GM12878 (cell line): Measurements from ENCODE around the gene DPY30.

Experiments used
- CTCF ChIP-seq, 3 experiments: IDR thresholded peaks in 2 of 3; conservative IDR thresholded peaks in 1 of 3; 2 replicates each; pipeline ENCODE4 v1.5.1; 2011; ENCODE audit warnings: low read depth in 3 of 3, low read length in 3 of 3, mild to moderate bottlenecking in 3 of 3, control low read depth in 2 of 3, moderate library complexity in 2 of 3, inconsistent platforms in 1 of 3, mixed read lengths in 1 of 3; ENCODE audit not compliant: control insufficient read depth in 2 of 3, insufficient read depth in 1 of 3; ENCODE audit errors: extremely low read depth in 1 of 3
- EP300 ChIP-seq, 2 experiments: fragments of 150-350 bp in 1 of 2; IDR thresholded peaks; 2 replicates each; pipeline ENCODE4 v1.6.1; 2011 to 2012; ENCODE audit warnings: low read depth in 2 of 2, low read length in 2 of 2, borderline replicate concordance in 1 of 2, improper control_type of control experiment in 1 of 2, inconsistent platforms in 1 of 2; ENCODE audit not compliant: control insufficient read depth in 1 of 2
- GABPA ChIP-seq: IDR thresholded peaks from 2 replicates; pipeline ENCODE4 v1.6.1; 2014; ENCODE audit warnings: antibody characterized with exemption, low read depth, mild to moderate bottlenecking, inconsistent platforms
- MEF2A ChIP-seq: IDR thresholded peaks from 2 replicates; pipeline ENCODE4 v1.6.1; 2011; ENCODE audit warnings: low read depth, mild to moderate bottlenecking, low read length, moderate library complexity; ENCODE audit not compliant: insufficient read depth
- POLR2A ChIP-seq: IDR thresholded peaks from 2 replicates; pipeline ENCODE4 v1.6.1; 2011; ENCODE audit warnings: low read depth, mild to moderate bottlenecking, low read length
- SIN3A ChIP-seq: IDR thresholded peaks from 2 replicates; pipeline ENCODE4 v1.6.1; 2012; ENCODE audit warnings: low read depth, low read length, improper control_type of control experiment
- ZNF274 ChIP-seq: IDR thresholded peaks from one replicate; pipeline ENCODE4 v1.8.0; 2011; ENCODE audit not compliant: insufficient read length, insufficient read depth
- TF ChIP-seq, protein P1 (sequence below): IDR thresholded peaks from 2 replicates; pipeline ENCODE4 v1.6.1; 2012; ENCODE audit warnings: mild to moderate bottlenecking, low read depth, low read length
- TF ChIP-seq, protein P2 (sequence below): IDR thresholded peaks from 2 replicates; pipeline ENCODE4 v1.6.1; 2012; ENCODE audit warnings: low read depth, low read length, improper control_type of control experiment

DNA sequence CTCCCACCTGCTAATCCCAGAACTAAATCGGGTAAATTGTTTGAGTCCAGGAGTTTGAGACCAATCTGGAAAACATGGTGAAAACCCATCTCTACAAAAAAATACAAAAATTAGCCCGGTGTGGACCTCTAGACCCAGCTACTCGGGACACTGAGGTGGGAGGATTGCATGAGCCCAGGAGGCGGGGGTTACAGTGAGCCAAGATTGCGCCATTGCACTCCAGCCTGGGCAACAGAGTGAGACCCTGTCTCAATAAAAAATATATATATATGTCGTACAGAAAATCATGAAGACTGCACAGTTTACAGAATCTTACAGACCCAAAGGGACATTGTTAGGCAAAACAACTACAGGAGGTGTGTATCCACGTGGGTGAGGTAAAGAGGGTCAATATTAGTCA is 4.0 kb upstream of the DPY30 start:
- no peak for TF ChIP-seq GABPA
- TF ChIP-seq SIN3A: no peak
- no peak for TF ChIP-seq CTCF (IDR thresholded peaks at IDR 0.05 in 2 of 3, conservative IDR thresholded peaks at IDR 0.05 in 1 of 3; ENCODE audit: control insufficient read depth in 2 of 3, extremely low read depth in 1 of 3, insufficient read depth in 1 of 3, low read depth in 3 of 3, low read length in 3 of 3)
- TF ChIP-seq ZNF274: no peak
- no peak for TF ChIP-seq MEF2A
- TF ChIP-seq, protein P1, sequence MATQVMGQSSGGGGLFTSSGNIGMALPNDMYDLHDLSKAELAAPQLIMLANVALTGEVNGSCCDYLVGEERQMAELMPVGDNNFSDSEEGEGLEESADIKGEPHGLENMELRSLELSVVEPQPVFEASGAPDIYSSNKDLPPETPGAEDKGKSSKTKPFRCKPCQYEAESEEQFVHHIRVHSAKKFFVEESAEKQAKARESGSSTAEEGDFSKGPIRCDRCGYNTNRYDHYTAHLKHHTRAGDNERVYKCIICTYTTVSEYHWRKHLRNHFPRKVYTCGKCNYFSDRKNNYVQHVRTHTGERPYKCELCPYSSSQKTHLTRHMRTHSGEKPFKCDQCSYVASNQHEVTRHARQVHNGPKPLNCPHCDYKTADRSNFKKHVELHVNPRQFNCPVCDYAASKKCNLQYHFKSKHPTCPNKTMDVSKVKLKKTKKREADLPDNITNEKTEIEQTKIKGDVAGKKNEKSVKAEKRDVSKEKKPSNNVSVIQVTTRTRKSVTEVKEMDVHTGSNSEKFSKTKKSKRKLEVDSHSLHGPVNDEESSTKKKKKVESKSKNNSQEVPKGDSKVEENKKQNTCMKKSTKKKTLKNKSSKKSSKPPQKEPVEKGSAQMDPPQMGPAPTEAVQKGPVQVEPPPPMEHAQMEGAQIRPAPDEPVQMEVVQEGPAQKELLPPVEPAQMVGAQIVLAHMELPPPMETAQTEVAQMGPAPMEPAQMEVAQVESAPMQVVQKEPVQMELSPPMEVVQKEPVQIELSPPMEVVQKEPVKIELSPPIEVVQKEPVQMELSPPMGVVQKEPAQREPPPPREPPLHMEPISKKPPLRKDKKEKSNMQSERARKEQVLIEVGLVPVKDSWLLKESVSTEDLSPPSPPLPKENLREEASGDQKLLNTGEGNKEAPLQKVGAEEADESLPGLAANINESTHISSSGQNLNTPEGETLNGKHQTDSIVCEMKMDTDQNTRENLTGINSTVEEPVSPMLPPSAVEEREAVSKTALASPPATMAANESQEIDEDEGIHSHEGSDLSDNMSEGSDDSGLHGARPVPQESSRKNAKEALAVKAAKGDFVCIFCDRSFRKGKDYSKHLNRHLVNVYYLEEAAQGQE: no peak
- TF ChIP-seq, protein P2, sequence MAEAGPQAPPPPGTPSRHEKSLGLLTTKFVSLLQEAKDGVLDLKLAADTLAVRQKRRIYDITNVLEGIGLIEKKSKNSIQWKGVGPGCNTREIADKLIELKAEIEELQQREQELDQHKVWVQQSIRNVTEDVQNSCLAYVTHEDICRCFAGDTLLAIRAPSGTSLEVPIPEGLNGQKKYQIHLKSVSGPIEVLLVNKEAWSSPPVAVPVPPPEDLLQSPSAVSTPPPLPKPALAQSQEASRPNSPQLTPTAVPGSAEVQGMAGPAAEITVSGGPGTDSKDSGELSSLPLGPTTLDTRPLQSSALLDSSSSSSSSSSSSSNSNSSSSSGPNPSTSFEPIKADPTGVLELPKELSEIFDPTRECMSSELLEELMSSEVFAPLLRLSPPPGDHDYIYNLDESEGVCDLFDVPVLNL: no peak
- no peak for TF ChIP-seq POLR2A
- TF ChIP-seq EP300 (IDR thresholded peaks at IDR 0.05; ENCODE audit: borderline replicate concordance in 1 of 2, control insufficient read depth in 1 of 2, low read depth in 2 of 2, low read length in 2 of 2): no peak
